ENCODE measurements around the gene HNMT.
"Not testable (repeated sequence)": the region's sequence is repeated elsewhere in the genome, so short reads cannot be mapped to it uniquely, and the experiment has no call there.

- TF ChIP-seq EZH2phosphoT487 (IDR thresholded peaks at IDR 0.05; ENCODE audit: borderline replicate concordance, low read length); CTCF (IDR thresholded peaks at IDR 0.05; ENCODE audit: low read depth, low read length, poor library complexity, severe bottlenecking): not testable (repeated sequence)
These were observed 42.1 kb upstream of the HNMT start for GRCh38 chr2:137922171-137922570.
